NCI-H2107 treated with DMSO at 0.1 percent for 48 hours (cell line): ENCODE results near the gene TMEM30B.
"Not testable (repeated sequence)": the region's sequence is repeated elsewhere in the genome, so short reads cannot be mapped to it uniquely, and the experiment has no call there.

ENCODE experiments used
- DNase-seq: peaks from one replicate; lab custom pipeline; 2025; ENCODE audit not compliant: unreplicated experiment; lab: John Stamatoyannopoulos, UW

Gene TMEM30B

DNA sequence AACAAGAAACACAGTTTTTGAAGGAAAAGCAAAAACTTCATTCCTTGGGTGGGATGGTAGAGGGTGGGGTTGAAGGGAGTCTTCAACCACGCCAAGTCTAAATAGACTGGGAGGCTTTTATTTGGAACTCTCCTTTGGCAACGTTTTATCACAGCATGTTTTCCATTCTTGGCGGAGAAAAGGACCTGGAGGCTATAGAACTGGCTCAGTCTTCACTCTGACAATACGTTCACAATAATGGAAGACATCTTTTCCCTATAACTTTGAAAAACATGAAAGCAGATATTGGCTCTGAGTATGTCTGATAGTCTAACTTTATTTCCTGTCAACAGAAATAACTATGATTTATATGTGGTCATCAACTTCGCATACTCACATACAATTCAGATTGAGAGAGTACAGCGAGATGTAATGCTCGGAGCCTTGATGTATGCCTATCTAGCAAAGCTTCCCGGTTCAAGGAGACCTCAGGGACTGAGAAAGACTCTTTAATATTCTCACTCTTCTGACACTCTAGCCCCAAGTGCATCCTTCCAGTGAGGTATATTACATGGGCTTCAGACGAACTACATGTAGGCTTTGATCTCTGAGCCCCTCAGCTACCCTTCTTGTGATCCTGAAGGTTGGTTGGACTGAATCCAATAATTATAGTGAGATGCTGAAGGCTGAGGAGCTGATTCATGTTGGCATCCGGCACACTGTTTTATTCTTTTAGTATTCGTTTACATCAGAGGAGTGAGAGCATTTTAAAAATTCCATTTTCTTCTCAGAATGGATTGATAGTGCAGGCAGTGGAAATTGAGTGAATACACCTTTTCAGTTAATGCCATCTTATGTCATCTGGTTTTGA is 14.0 kb downstream of the TMEM30B start:
- DNase-seq = no peak

- no peak for DNase-seq
Observed at GRCh38 chr14:61266436-61266835, 14.7 kb downstream of the TMEM30B start.

GRCh38 chr14:61264651-61265050 is 16.5 kb downstream of the TMEM30B start:
- no peak for DNase-seq

DNA sequence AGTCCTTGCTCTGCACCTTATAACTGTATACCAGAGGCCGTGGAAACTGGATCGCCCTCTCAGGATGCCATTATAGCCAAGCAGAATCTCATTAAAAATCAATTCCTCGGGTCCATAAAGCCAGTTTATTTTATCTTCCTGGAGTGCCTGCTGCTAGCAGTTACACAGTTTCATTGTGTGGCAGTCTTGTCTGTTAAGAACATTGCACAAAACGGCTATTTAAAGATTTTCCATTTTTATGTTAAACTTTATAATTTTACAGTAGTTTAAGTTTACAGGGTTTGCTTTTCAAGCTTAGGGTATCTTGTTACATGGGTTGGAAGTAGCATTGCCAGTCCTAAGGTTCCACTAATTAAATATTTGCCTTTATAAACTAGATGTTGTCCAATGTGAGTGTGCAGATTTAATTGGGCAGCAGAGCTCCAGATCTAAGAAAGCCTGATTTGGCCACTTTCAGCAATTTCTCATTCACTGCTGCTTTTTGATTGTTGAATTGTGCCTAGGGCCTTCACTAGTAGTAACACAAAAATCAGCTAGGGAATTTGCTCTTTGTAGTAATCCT is 17.0 kb downstream of the TMEM30B start:
- no peak for DNase-seq

- no peak for DNase-seq
Observed at GRCh38 chr14:61262082-61262481, 19.1 kb downstream of the TMEM30B start.

DNA sequence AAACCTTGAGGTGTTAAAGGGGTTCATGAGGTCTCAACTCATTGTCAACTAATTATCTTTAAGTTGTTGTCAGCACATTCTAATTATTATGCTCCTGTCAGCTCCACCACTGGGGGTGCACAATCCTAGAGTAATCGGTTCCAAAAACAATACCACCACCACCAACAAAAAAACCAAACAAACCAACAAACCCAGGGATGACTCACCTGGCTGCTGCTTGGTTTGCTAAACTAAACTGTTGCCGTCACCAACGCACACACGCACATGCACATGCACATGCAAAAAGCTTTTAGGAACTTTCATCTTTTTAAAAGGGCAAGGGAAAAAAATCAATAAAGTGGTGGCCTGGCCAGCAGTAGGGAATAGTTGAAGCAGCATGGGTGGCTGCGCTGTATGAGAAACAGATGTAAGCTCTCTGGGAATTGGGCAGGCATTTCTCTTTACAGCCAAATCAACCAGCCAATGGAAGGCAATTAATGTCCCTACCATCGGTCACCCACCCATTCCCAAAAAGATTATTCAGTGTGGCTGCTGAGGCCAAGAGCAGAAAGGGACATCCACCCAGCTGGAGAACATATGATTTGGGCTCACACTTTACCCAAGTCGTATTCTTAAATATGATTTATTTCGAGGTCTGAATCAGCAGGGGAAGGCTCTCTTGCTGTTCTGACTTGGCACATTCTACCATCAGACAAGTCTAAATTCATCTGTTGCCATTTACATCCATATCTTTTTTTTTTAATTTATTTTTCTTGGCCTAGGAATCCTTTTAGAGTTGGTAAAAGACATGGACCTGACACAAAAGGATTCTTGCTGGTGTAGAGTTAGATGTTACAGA is 20.0 kb downstream of the TMEM30B start:
- peak; percentile 80 for DNase-seq

DNA sequence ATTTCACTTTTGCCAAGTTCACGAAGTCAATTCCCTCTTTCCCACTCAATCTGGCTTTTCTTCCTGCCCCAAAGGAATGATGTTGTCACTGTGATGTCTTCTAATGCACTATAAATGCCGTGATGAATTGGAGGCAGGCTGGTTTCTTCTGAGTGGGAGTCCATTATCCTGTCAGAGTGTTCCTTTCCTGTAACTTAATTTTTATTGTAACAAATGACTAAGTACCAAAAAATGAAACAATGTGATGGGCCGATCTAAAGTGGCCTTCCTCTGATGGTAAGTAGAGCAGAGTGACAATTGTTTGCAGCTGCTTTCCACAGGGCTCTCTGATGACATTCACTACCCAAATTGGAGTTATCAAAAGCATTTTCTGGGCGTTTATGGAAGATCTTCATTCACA is 22.2 kb downstream of the TMEM30B start:
- peak; percentile 43 for DNase-seq

DNA sequence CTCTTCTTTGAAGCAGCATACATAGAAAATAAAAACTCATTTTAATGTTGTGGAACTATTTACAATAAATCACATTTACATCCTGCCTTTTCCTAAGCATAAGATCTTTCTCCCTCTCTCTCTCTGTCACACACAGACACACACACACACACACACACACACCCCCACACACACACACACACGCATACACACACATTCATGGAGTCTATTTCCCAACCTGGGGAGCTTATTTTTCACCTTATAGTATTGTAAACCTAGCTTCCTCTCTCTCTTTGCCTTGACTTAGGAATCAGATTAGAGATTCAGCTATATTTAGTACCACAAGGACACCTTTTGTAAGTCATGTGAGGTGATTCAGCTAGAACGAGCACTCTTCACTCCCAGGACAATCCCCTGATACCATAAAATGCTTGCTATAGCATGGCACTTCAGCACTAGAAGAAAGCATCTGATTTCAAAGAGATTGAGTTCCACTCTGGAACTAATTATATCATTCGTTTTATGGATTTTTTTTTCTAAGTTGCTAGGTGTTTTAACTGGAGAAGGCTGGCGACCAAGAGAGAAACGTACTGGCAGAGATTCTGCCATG is 23.6 kb downstream of the TMEM30B start:
- peak; percentile 99 for DNase-seq

GRCh38 chr14:61256826-61257468 is 24.2 kb downstream of the TMEM30B start:
- DNase-seq = no peak

GRCh38 chr14:61255968-61256367 is 25.2 kb downstream of the TMEM30B start:
- no peak for DNase-seq

- no peak for DNase-seq
Observed at GRCh38 chr14:61254808-61255526, 26.2 kb downstream of the TMEM30B start.

- no peak for DNase-seq
Observed at GRCh38 chr14:61253064-61253738, 27.9 kb downstream of the TMEM30B start.

- DNase-seq = peak; percentile 97
Observed at GRCh38 chr14:61252369-61253063, 28.6 kb downstream of the TMEM30B start.

DNA sequence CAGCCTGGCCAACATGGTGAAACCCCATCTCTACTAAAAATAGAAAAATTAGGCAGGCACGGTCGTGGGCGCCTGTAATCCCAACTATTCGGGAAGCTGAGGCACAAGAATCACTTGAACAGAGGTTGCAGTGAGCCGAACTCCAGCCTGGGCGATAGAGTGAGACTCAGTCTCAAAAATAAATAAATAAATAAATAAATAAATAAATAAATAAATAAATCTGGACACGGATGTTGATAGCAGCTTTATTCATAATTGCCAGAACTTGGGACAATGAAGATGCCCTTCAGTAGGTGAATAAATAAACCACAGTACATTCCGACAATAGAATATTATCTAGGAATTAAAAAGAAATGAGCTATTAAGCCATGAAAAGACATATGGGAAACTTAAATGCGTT is 31.1 kb downstream of the TMEM30B start:
- no peak for DNase-seq

DNA sequence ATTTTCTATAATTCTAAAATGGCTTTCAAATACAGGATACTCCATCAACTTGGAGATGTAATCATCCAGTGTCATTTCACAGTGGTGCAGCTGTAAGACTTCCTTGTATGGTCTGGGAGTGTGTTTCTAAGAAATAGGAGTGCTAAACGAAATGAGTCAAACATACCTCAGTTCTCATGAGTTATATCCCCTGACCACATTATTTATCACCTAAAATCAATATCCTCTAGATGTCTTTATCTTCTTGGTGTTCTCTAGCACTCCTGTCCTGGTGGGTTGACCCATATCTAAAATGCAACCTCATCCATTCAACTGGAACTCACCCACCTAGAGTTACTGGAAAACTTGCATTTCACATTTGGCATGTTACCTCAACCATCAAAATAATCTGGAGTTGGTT is 33.2 kb downstream of the TMEM30B start:
- DNase-seq = no peak

DNA sequence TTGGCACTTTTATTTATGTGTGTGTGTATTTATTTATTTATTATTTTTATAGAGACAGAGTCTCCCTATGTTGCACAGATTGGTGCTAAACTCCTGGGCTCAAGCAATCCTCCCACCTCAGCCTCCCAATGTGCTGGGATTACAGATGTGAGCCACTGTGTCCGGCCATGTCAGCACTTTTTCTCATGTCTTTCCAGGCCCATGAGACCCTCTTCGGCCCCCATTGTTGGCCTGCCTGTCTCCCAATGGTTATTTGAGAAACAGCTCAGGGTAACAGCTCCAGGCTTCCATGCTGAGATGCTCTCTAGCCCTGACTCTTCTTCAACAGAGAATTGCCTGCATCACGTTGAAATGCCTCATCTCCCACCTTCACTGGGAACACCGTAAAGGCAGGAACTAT is 34.4 kb downstream of the TMEM30B start:
- DNase-seq = no peak

GRCh38 chr14:61244009-61244408 is 37.1 kb downstream of the TMEM30B start:
- no peak for DNase-seq

GRCh38 chr14:61240206-61240605 is 40.9 kb downstream of the TMEM30B start:
- no peak for DNase-seq

GRCh38 chr14:61239285-61239684 is 41.9 kb downstream of the TMEM30B start:
- DNase-seq = not testable (repeated sequence)
